Stimulated activated effector memory CD8-positive, alpha-beta T cell treated with anti-CD3 and anti-CD28 coated beads, Interleukin-12 subunit alpha, Interleukin-12 subunit beta, amount 100 ng/mL, for 72 hours (primary cell): Measurements from ENCODE around the gene ADH1C.
"Not testable (repeated sequence)": the region's sequence is repeated elsewhere in the genome, so short reads cannot be mapped to it uniquely, and the experiment has no call there.

Experiments
- ATAC-seq: fragments of 150-1000 bp; cut with Tn5 transposase; 2 replicates; pipeline ENCODE4 v1.10.0; 2021
- DNase-seq, 2 donors: peaks; one replicate each; pipeline ENCODE4 v3.0.0; 2021 to 2022; ENCODE audit warnings: low spot score in 2 of 2
- H3K27ac Mint-ChIP-seq: one replicate; pipeline ENCODE4 v1.8.0; 2022; ENCODE audit warnings: mild to moderate bottlenecking, mixed read lengths
- H3K36me3 Mint-ChIP-seq: one replicate; pipeline ENCODE4 v1.8.0; 2022; ENCODE audit warnings: mild to moderate bottlenecking, mixed read lengths
- H3K4me1 Mint-ChIP-seq: one replicate; pipeline ENCODE4 v1.8.0; 2022; ENCODE audit warnings: mixed read lengths
- H3K4me3 Mint-ChIP-seq: one replicate; pipeline ENCODE4 v1.8.0; 2022; ENCODE audit warnings: mild to moderate bottlenecking, mixed read lengths
- H3K9me3 Mint-ChIP-seq: one replicate; pipeline ENCODE4 v1.8.0; 2022; ENCODE audit warnings: mixed read lengths

Gene ADH1C

DNA sequence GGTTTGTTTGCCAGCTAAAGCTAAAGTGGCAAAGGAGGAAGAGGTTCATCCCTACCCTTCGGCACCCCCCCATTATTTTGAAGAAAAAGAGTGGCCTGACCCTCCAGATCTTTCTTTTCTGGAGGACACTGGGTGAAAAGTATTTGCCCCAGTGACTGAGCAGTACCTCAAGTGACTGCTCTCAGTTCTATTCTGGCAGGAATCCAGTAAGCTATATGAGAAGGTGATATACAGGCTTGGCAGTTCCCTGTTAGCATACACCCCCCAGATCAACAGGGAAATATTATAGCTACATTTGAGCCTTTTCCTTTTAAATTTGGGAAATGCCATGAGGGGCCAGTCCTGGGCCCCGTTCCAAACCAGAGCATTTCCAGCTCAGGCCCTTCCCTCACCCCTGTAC, 15.3 kb upstream of the ADH1C start:
- not testable (repeated sequence) for H3K27ac Mint-ChIP-seq, H3K4me1 Mint-ChIP-seq, H3K4me3 Mint-ChIP-seq, H3K36me3 Mint-ChIP-seq, DNase-seq, ATAC-seq, H3K9me3 Mint-ChIP-seq

DNA sequence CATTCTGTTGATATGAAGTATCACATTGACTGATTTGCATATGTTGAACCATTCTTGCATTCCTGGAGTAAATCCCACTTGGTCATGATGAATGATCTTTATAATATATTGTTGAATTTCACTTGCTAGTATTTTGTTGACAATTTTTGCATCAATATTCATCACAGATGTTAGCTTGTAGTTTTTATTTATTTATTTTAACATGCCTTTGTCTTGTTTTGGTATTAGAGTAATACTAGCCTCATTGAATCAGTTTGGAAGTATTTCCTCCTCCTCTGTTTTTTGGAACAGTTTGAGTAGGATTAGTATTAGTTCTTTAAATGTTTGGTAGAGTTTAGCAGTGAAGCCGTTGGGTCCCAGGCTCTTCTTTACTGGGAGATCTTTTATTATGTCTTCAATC, 13.9 kb upstream of the ADH1C start:
- no peak overlapping the region for H3K4me3 Mint-ChIP-seq
- no peaks in the 10 kb centered on the region for H3K36me3 Mint-ChIP-seq
- H3K4me1 Mint-ChIP-seq: no peaks in the 10 kb centered on the region
- H3K27ac Mint-ChIP-seq: no peak overlapping the region
- ATAC-seq: no peak
- peaks cover 3% of the 10 kb centered on the region for H3K9me3 Mint-ChIP-seq
- DNase-seq: no peak

DNA sequence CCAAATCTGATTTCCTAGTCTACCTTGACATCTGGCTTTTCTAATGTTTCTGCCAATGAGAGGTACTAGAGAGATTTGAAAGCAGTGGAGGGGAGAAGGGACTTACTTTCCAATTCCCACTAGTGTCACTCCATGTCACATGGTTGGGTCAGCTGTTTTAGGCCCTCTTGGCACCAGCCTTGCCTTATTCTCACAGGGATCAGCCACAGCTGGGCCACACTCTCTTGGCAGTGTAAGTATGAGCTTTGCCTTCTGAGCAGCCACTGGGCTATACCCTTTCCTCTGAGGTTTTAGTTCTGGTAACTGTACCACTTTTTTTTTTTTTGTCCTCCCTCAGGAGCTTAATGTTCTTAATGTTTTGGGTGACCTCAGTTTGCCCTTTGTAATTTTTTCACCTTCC, 10.2 kb upstream of the ADH1C start:
- no peaks in the 10 kb centered on the region for H3K36me3 Mint-ChIP-seq
- peaks cover 3% of the 10 kb centered on the region for H3K9me3 Mint-ChIP-seq
- H3K4me3 Mint-ChIP-seq: no peak overlapping the region
- no peaks in the 10 kb centered on the region for H3K4me1 Mint-ChIP-seq
- DNase-seq (no peak), ATAC-seq (no peak)
- no peak overlapping the region for H3K27ac Mint-ChIP-seq

DNA sequence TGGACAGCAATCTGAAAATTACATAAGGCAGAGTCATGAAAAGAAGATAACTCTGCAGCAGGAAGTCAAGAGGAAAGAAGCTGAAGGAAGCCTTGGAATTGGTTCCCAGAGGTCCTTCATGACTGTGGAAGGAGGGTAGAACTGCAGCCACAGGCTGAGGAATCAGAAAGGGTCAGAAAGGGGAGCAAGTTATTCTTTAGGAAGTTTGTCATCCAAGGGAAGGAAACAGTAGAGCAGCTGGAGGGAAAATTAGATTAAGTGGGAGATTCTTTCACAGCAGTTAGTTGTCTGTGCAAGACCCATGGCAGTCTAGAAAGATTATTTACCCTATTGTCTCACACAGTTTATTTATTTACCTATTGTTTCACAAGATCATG, 9.3 kb upstream of the ADH1C start:
- no peak overlapping the region for H3K27ac Mint-ChIP-seq
- DNase-seq (no peak), ATAC-seq (no peak)
- no peaks in the 10 kb centered on the region for H3K36me3 Mint-ChIP-seq
- H3K9me3 Mint-ChIP-seq: peaks cover 3% of the 10 kb centered on the region
- H3K4me1 Mint-ChIP-seq: no peaks in the 10 kb centered on the region
- no peak overlapping the region for H3K4me3 Mint-ChIP-seq

DNA sequence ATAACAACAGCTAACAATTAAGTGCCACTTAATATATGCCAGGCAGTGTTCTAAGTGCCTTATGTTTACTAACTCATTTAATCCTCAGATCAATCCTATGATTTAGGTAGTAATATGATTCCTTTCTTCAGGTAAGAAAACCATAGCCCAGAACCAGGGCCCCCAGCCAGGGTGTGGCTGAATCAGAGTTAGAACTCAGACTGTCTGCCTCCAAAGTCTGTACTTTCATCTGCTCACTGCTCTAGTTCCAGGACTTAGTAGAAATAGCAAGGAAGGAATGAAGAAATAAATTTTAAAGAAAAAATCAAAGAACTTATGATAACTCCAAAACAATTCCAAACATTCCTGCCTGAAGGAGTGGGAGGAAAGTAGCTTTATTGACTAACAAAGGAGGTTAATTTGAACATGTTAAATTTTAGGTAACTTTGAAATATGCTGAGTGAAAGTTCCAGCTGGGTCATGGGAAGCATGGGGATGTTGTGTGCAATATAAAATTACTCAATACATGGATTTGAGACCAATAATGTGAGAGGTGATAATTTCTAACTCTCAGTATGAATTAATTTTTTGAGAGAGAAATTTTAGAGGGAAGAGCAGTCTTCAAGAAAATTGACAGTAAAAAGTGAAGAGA, 8.8 kb upstream of the ADH1C start:
- no peak overlapping the region for H3K4me3 Mint-ChIP-seq
- no peak overlapping the region for H3K27ac Mint-ChIP-seq
- H3K9me3 Mint-ChIP-seq: peaks cover 3% of the 10 kb centered on the region
- no peaks in the 10 kb centered on the region for H3K4me1 Mint-ChIP-seq
- no peak for DNase-seq
- no peak for ATAC-seq
- no peaks in the 10 kb centered on the region for H3K36me3 Mint-ChIP-seq

DNA sequence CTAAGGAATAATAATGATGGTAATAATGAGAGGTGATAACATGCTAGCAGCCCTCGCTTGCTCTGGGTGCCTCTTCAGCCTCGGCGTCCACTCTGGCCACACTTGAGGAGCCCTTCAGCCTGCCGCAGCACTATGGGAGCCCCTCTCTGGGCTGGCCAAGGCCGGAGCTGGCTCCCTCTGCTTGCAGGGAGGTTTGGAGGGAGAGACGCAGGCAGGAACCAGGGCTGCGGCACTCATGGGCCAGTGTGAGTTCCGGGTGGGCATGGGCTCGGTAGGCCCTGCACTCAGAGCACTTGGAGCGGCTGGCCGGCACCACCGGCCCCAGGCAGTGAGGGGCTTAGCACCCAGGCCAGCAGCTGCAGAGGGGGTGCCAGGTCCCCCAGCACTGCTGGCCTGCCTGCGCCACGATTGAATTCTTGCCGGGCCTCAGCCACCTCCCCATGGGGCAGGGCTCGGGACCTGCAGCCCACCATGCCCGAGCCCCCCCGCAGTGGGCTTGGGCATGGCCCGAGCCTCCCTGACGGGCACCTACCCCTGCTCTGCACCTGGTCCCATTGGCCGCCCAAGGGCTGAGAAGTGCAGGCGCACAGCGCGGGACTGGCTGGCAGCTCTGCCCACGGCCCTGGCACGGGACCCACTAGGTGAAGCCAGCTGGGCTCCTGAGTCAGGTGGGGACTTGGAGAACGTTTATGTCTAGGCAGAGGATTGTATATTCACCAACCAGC, 7.1 kb upstream of the ADH1C start:
- Mint-ChIP-seq H3K36me3 (no peaks in the 10 kb centered on the region), H3K27ac (no peak overlapping the region), H3K9me3 (peaks cover 3% of the 10 kb centered on the region), H3K4me3 (no peak overlapping the region), H3K4me1 (no peaks in the 10 kb centered on the region)
- ATAC-seq: no peak
- DNase-seq: no peak

DNA sequence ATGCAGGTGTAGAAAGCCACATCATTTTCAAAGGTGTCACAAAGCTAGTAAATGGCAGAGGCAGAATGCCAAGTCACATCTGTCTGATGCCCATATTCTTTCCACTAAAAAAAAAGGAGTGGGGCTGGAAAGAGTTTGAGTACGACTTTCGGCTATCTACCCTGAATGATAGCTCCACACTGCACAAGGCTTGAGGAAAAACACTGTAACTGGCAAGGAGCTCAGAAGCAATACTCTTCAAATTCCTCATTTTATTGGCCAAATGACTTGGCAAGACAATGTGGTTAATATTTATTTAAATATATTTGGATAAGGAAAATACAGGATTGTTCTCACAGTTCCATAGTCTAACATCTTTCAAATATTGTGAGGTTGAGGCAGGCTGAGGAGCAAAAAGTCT, 5.4 kb upstream of the ADH1C start:
- ATAC-seq: no peak
- Mint-ChIP-seq H3K36me3 (no peaks in the 10 kb centered on the region), H3K4me3 (no peak overlapping the region), H3K4me1 (no peaks in the 10 kb centered on the region), H3K27ac (no peak overlapping the region), H3K9me3 (peaks cover 7% of the 10 kb centered on the region)
- no peak for DNase-seq

DNA sequence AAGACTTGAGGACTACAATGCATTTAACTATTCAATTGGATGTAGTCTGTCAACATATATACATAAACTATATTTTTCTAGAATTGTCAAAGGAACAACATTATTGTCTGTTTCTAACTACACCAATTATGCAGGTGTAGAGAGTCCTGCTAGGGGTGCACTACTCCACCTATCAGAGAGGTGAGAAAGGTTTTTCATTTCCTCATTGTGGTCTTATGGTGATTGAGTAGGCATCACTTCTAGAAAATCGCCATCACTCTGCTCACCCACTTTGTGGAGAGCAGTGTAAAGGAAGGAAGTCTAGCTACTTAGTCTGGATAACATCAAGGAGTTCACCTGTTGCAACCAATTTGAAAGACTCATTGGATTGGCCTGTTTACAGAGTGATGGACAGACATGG, 4.4 kb upstream of the ADH1C start:
- Mint-ChIP-seq H3K9me3 (peaks cover 7% of the 10 kb centered on the region), H3K4me1 (no peaks in the 10 kb centered on the region), H3K27ac (no peak overlapping the region), H3K36me3 (no peaks in the 10 kb centered on the region), H3K4me3 (no peak overlapping the region)
- DNase-seq (no peak), ATAC-seq (no peak)

DNA sequence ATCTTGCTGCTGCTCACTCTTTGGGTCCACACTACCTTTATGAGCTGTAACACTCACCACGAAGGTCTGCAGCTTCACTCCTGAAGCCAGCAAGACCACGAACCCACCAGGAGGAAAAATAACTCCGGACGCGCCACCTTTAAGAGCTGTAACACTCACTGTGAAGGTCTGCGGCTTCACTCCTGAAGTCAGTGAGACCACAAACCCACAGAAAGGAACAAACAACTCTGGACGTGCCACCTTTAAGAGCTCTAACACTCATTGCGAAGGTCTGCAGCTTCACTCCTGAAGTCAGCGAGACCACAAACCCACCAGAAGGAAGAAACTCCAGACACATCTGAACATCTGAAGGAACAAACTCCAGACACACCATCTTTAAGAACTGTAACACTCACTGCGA, 3.6 kb upstream of the ADH1C start:
- not testable (repeated sequence) for ATAC-seq, DNase-seq, H3K4me3 Mint-ChIP-seq

DNA sequence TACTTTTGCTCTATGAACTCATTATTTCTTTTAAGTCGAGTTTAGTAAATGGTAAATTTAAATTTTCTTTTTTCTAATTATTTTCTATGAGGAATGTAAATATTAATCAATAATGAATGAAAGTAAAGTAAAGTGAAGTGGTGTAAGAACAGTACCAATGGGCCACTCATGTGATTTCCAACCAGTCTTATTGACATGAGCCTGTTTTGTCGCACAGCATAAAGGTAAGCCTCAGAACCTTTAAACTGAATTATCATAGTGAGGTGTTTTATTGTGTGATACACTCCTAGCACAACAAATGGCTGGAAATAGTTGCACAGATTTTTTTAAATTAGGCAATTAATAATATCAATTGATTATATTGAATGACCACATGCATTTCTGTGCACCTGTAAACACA, 1.1 kb downstream of the ADH1C start:
- DNase-seq (no peak), ATAC-seq (no peak)
- H3K4me1 Mint-ChIP-seq: no peaks in the 10 kb centered on the region
- peaks cover 7% of the 10 kb centered on the region for H3K9me3 Mint-ChIP-seq
- no peak overlapping the region for H3K4me3 Mint-ChIP-seq
- no peaks in the 10 kb centered on the region for H3K36me3 Mint-ChIP-seq
- no peak overlapping the region for H3K27ac Mint-ChIP-seq

More for the DNA sequence above, 3.6 kb upstream of the ADH1C start:
- not testable (repeated sequence) for H3K27ac Mint-ChIP-seq, H3K9me3 Mint-ChIP-seq, H3K4me1 Mint-ChIP-seq, H3K36me3 Mint-ChIP-seq

DNA sequence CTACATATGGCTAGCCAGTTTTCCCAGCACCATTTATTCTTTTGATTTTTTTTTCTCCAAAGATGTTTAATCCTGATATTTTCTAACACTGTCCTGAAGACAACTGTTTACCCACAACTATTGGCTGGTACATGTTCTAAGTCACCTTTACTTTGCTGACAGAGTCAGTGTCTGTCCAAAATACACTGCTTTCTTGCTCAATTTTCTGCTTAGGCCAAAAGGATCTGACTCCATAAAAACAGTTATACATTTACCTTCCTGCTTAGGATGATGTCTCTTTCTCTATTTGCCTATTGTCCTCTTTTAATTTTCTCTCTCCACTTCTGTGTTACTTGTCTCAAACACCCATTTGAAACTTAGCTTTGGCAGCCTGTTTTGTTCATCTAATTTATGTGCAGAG, 3.2 kb downstream of the ADH1C start:
- Mint-ChIP-seq H3K4me3 (no peak overlapping the region), H3K4me1 (no peaks in the 10 kb centered on the region), H3K36me3 (no peaks in the 10 kb centered on the region), H3K9me3 (peaks cover 4% of the 10 kb centered on the region), H3K27ac (no peak overlapping the region)
- no peak for ATAC-seq
- no peak for DNase-seq

DNA sequence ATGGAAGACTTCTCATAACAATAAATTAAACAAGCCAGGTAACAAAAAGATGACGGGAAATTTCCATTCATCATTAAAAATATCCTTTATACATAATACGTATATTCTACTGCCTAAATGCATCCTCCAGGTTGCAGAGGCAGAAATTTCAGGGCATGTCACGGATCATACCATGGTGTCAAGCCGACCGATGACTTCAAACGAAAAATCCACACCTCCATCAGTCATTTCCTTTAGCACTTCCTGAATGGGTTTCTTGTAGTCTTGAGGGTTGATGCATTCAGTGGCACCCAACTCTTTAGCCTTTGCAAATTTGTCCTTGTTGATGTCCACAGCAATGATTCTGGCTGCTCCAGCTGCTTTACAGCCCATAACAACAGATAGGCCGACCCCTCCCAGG, 9.9 kb downstream of the ADH1C start:
- not testable (repeated sequence) for DNase-seq, H3K4me1 Mint-ChIP-seq, ATAC-seq, H3K9me3 Mint-ChIP-seq, H3K36me3 Mint-ChIP-seq, H3K27ac Mint-ChIP-seq, H3K4me3 Mint-ChIP-seq

DNA sequence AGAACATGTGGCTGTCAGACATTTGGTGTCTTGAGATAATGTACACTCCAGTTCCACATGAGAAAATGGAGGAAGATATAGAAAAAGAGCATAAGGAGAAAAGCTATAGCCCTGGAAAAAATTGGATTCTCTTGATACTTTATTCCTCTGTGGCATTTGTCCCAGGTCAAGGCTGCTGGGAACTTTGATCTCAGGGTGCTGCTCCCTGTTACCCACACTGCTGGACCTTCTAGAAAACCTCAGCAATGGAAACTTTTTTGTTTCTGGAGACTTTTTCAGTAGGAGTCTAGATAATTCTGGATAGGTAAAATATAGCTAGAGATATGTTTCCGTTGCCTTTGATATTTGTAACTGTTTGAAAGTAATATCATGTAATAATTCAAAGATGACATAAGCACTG, 11.1 kb downstream of the ADH1C start:
- no peak for ATAC-seq
- Mint-ChIP-seq H3K9me3 (no peaks in the 10 kb centered on the region), H3K4me1 (no peaks in the 10 kb centered on the region), H3K36me3 (no peaks in the 10 kb centered on the region), H3K27ac (no peak overlapping the region), H3K4me3 (no peak overlapping the region)
- DNase-seq: no peak

DNA sequence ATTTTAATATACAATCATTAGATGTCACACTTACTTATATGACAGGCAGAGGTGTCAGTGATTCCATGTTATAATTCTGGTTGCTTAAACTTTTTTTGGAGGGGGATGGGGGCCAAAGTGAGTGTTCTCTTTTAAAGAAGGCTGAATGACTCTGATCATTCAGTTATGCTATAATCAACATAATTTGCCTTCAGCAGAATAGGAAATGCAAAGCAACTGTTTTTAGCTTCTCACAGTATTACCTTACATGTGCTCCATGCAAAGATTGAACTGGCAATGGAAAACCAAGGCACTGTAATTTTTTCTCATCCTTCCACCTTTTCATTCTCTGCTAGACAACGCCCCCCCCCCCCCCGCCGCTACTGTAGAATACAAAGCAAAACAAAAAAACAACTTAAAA, 13.4 kb downstream of the ADH1C start:
- Mint-ChIP-seq H3K36me3 (no peaks in the 10 kb centered on the region), H3K9me3 (no peaks in the 10 kb centered on the region), H3K27ac (no peak overlapping the region), H3K4me3 (no peak overlapping the region), H3K4me1 (no peaks in the 10 kb centered on the region)
- ATAC-seq (no peak), DNase-seq (no peak)

DNA sequence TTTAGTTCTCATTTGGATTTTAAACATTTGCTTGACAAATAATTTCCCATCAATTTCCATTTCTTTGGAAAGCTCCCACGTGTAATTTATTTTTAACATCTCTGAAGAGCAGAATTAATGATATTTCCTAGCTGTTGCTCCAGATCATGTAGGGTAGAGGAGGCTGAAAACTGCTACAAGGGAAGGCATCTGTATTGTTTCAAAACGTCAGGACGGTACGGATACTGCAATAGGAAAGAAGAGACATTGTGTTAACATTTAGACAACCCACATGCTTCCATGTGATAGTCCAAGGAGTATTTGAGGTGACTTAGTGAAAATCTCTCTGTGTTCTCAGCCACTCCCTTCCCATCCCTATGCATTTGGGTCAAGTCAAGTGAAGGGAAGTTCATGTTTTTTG, 16.0 kb downstream of the ADH1C start:
- Mint-ChIP-seq H3K4me3 (no peak overlapping the region), H3K36me3 (no peaks in the 10 kb centered on the region), H3K27ac (no peak overlapping the region), H3K4me1 (no peaks in the 10 kb centered on the region), H3K9me3 (peaks cover 4% of the 10 kb centered on the region)
- DNase-seq (no peak), ATAC-seq (no peak)

DNA sequence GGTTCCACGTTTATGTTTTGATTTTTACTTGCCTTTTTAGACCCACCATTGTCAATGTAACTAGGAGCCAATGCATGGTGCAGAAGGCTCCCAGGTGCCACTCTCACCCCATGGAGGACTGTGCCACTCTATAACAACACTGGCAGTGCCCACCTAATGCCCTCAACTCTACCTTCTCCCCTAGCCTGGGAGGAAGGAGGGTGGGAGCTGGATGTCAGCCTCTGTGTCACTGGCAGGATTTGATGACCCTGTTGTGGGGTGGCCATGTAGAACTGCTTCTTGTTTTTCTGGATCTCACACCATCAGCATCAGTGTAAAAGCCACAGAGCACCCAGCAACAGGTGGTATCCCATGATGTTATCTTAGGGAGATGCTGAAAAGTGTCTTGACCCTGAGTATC, 17.7 kb downstream of the ADH1C start:
- H3K36me3 Mint-ChIP-seq: no peaks in the 10 kb centered on the region
- H3K27ac Mint-ChIP-seq: no peak overlapping the region
- peaks cover 4% of the 10 kb centered on the region for H3K9me3 Mint-ChIP-seq
- no peak for ATAC-seq
- DNase-seq: no peak
- H3K4me1 Mint-ChIP-seq: no peaks in the 10 kb centered on the region
- no peak overlapping the region for H3K4me3 Mint-ChIP-seq
